NCI-H2196 (cell line): ENCODE measurements around the gene FAM221A.
"Not testable (repeated sequence)": the region's sequence is repeated elsewhere in the genome, so short reads cannot be mapped to it uniquely, and the experiment has no call there.

Experiments used
- DNase-seq: peaks from one replicate; lab custom pipeline; 2025; ENCODE audit not compliant: unreplicated experiment; lab: John Stamatoyannopoulos, UW

FAM221A gene

DNA sequence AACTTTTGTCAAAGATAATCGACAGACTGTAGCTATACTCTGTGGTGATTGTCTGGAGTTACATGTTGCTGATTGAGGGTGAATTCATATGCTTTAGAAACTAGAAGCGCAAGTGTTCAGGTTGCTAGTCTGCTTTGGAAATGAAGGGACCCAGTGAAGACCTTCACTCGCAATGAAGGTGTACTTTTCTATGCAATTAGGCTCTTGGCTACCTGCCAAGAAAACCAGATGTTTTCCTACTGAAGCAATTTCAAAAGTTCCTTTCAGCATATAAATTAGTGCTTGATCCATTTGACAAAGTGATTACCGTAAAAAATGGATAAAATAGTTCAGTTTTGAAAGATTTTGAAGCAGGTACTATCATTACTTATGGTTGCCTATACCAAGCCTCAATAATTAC, 20.0 kb downstream of the FAM221A start:
- no peak for DNase-seq

DNA sequence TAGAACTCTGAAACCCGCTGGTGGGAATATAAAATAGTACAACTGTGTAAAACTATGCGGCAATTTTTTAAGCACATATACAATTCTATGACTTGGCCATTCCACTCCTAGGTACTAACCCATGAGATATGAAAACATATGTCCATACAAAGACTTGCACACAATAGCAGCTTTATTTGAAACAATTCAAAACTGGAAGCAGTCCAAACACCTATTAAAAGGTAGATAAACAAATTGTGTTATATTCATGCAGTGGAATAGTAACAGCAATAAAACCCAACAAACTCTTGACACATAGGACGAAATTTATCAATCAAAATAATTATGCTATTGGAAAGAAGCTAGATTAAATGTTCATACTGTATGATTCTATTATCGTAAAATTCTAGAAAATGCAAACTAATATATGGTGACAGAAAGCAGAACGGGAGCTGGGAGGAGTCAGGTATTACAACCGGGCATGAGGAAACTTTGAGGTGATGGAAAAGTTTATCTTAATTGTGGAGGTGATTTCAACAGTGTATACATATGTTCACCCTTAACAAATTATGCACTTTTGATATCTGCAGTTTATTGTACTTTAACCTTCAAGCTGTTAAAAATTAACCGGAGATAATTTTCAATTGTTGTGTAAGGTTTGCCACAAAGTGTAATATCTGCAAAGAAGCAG, 29.2 kb downstream of the FAM221A start:
- DNase-seq = no peak

DNA sequence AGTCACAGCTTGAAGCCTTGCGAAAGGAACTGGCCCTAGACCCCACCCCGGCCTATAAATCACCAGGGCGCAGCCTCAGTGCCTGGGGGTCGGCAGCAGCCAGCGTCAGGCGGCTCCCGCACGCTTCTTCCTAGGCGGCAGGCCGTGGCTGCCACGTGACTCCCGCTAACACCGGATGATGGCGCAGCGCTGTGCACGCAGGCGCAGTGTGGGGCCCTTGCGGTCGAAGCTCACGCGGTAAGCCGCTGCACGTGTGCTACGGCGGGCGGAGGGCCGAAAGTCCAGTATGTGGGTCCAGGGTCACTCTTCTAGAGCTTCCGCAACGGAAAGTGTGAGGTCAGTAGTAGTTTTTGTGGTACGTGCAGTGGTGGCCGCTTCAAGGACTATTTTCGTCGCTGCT, 30.0 kb downstream of the FAM221A start, which contains the start of gene STK31:
Gene STK31 (plus strand): TSS at position 220 of the 400 bp plus-strand sequence. CDS start 67 bp downstream, at position 287.
- no peak for DNase-seq

DNA sequence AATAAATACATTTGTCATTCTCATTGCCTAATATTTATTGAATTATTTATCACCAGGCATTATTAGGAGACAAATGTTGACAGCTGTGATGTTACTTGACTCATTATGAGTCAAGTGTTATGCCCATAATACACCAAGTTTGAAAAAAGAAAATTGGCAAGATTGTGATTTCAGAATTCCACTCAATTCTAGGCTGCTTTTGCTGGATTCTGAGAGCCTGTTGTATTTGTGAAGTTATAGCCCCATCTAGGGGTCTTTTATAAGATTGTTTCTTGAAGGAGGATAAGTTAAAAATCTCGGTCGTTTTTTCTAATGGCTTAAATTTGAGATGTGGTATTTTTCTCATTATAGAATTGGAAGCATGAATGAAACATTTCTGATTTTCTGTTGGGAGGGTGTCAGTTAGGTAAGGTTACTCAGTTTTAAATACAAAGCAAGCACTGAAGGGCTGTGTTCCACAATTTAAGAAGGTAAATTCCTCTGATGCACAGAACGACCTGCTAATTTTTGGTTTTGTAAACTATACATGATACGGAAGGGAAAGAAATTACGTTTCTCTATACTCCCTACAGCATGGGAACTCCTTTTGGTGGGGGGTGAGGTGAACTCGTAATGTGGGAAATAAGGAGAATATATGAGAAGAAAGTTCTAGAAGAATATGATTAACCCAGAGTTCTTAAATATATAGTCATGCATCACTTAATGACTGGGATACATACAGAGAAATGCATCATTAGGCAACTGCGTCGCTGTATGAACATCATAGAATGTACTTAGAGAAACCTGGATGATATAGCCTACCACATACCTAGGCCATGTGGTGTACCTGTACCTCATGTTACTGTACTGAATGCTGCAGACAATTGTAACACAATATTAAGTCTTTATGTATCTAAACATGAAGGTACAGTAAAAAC, 32.6 kb downstream of the FAM221A start:
- peak; percentile 56 for DNase-seq

DNA sequence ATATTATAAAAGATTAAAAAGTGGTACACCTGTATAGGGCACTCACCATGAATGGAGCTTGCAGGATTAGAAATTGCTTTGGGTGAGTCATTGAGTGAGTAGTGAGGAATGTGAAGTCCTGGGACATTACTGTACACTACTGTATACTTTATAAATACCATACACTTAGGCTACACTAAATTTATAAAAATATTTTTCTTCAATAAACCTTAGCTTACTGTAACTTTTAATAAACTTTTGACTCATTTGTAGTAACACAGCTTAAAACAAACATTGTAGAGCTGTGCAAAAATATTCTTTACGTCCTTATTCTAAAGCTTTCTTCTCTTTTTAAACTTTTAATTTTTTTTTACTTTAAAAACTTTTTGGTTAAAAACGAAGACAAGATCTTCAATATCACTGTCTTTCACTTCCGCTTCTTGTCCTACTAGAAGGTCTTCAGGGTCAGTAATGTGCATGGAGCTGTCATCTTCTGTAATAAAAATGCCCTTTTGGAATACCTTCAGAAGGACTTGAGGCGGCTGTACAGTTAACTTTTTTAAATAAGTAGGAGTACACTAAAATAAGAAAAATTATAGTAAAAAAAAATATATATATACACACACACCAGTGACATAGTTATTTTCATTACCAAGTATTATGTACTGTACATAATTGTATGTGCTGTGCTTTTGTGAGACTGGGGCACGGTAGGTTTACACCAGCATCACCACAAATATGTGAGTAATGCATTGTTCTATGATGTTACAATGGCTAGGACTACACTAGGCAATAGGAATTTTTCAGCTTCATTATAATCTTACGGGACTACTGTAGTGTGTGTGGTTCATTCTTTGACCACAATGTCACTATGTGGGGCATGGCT, 33.5 kb downstream of the FAM221A start:
- DNase-seq = no peak

DNA sequence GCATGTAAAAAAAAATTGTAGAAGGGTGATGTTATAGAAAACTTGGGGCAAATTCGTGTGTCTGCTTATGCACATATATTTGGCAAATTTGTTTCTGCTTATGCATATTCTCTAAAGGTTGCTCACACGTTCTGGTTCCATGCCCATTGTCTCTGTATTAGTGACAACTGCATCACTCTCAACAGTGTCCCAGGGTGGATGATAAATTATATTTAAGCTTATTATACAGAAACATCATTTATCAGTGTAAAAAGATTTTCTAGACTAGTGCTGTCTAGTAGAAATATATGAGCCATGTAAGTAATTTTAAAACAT, 34.1 kb downstream of the FAM221A start:
- DNase-seq = no peak

DNA sequence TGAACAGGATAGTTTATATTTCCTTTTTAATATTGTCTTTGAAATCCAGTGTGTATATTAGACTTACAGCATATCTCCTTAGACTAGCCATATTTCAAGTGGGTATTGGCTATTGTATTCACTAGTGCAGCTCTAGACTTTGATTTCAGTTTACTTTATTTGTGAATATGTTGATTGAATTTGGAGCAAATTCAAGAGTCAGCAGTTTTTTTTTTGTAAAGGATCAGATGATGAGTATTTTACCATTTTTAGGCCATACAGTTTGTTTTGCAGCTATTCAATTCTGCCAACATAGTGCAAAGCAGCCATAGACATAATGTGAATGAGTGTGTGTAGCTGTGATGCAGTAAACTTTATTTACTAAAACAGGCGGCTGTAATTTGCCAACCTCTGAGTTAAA, 34.6 kb downstream of the FAM221A start:
- no peak for DNase-seq

DNA sequence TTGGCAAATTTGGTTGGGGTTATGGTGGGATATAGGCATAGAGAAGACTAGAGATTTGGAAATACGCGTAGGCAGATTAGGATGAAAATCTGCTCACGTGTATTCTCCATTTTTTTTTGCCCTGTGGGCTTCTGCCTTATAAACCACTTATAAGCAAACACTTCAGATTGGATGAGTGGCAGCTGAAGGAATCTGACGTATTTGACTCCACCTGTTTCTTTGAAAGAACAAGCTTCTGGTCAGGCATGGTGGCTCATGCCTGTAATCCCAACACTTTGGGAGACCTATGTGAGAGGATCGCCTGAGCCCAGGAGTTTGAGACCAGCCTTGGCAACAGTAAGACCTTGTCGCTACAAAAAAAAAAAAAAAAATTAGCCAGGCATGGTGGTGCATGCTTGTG, 35.1 kb downstream of the FAM221A start:
- DNase-seq = no peak

DNA sequence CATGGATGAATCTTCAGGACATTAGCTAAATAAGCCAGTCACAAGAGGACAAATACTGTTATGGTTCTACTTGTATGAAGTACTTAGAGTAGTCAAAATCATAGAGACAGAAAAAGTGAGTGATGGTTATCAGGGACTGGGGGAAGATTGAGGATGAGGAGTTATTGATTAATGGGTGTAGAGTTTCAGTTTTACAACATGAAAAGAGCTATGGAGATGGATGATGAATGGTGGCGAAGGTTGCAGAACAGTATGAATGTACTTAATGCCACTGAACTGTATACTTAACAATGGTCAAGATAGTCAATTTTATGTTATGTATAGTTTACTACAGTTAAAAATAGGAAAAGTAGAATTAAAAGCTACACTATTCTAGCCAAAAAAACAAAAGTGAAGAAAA, 37.8 kb downstream of the FAM221A start:
- DNase-seq = no peak

DNA sequence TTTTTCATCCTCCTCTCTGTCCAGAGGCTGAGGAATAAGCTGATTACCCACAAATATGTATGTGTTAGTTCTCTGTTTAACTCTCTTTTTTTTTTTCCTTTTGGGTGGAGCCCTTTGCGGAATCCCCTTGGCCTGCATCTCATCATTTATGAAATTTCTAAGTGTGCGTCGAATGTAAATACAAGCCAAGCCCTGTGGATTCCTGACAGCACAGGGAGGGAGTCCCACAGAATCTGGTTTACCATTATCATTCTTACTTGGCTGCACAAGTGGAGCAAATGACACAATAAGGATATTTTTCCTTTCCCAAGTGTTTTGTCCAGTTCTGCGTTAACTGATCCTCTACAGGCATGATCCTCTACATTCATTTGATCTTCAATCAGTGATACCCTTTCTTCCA, 41.5 kb downstream of the FAM221A start:
- no peak for DNase-seq

DNA sequence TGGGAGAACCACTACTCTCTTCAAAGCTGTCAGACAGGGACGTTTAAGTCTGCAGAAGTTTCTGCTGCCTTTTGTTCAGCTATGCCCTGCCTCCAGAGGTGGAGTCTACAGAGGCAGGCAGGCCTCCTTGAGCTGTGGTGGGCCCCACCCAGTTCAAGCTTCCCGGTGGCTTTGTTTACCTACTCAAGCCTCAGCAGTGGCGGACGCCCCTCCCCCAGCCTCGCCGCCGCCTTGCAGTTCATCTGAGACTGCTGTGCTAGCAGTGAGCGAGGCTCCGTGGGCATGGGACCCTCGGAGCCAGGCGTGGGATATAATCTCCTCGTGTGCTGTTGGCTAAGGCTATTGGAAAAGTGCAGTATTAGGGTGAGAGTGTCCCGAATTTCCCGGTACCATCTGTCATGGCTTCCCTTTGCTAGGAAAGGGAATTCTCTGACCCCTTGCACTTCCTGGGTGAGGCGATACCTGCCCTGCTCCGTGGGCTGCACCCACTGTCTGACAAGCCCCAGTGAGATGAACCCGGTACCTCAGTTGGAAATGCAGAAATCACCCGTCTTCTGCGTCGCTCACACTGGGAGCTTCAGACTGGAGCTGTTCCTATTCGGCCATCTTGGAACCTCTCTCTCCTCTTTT, 42.7 kb downstream of the FAM221A start:
- not testable (repeated sequence) for DNase-seq

DNA sequence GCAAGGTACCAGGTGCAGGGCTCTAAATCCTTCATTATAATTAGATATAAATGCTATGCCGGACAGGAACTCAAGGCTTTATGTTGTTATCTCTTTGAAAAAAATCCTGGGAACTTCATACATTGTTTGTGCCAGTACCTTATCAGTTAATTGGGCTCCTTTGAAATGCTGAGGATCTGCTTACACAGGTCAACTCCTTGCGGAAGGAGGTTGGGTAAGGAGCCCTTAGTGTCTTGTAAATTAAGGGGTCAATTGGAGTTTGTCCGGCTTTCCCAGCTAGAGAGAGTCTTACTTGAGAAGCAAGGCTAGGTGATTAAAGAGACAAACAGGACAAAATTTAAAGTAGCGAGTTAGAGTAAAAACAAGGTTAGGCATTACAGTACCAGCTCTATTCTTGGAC, 44.1 kb downstream of the FAM221A start:
- not testable (repeated sequence) for DNase-seq

DNA sequence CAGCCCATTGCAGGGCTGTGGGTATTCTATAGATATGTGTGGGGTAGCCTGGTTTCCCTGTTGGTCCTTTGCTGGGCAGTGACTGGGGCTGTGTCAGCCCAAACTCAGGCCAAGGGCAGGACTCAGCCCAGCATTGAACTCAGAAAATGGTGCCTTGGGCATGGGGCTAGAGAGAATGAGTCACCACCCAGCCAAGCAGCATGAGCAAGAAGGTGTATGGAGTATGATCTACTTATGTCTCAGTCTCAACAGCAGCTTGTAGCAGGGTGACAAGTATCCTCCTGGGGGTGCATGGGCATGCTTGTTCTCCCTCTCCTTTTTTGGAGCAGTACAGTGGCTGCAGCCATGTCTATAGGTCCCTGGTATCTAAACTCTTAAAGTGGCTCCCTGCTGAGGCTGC, 62.1 kb downstream of the FAM221A start:
- no peak for DNase-seq

DNA sequence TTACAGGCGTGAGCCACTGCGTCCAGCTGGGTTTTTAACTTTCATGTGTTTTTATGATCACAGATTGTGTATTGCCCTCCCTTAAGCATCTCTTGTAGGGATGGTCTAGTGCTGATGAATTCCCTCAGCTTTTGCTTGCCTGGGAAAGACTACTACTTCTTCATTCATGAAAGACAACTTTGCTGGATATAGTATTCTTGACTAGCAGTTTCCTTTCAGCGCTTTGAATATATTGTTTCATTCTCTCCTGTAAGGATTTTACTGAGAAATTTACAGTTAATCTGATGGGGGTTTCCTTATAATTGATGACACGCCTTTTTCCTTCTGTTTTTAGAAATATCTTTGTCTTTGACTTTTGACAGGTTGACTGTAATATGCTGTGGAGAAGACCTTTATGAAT, 63.2 kb downstream of the FAM221A start:
- no peak for DNase-seq

DNA sequence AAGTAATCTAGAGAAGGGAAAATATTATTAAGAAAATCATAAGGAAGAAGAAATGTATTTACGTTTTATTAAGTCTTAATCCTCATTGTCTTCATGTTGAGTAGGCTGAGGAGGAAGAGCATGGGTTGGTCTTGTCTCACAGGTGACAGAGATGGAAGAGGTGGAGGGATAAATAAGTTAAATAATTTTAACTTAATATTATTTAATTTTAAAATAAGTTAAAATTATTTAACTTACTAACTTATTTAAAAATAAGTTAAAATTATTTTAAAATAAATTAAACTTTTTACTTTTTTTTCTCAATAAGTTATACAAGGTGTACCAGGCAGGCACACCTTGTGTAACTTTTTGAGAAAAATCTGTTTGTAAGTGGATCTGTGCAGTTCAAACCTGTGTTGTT, 66.6 kb downstream of the FAM221A start:
- no peak for DNase-seq

DNA sequence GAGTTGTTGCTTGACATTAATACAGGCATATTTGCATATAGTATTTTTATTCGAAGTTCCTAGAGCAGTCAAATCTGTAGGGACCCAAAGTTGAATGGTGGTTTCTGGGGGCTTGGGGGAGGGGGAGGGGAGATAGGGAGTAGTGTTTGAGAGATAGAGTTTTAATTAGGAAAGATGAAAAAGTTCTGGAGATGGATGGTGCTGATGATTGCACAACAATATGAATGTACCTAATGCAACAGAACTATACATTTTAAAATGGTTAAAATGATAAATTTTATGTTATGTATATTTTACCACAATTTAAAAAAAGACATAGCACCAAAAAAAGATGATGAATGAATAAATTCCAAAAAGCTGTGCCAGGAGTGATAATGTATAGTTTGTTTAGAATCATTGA, 71.9 kb downstream of the FAM221A start:
- DNase-seq = no peak
